Ascending aorta (tissue), 2 donors: ENCODE results near the gene SEC14L1. TPM values are rescaled to one million over a fixed set of nuclear protein-coding genes. Genes with fewer than 3 reads are reported as not detected.
A peak's percentile ranks its signal among the peaks of the same experiment; 100 is the strongest.

Source experiments
- DNase-seq, 2 donors: peaks; one replicate each; pipeline ENCODE4 v3.0.0-alpha.2; 2019; ENCODE audit warnings: low spot score in 2 of 2
- H3K27ac ChIP-seq, 2 donors: fragments of 200-600 bp; sonication (generic); one replicate each; pipeline ENCODE4 v1.5.1; 2016 to 2017; ENCODE audit warnings: mild to moderate bottlenecking in 1 of 2
- H3K27me3 ChIP-seq: fragments of 200-600 bp; sonication (generic); one replicate; pipeline ENCODE4 v1.5.1; 2017
- H3K36me3 ChIP-seq, 2 donors: fragments of 200-600 bp; sonication (generic); one replicate each; pipeline ENCODE4 v1.5.1; 2016
- H3K4me1 ChIP-seq, 2 donors: fragments of 200-600 bp; sonication (generic); one replicate each; pipeline ENCODE4 v1.5.1; 2016 to 2017; ENCODE audit warnings: mild to moderate bottlenecking in 1 of 2
- H3K4me3 ChIP-seq, 2 donors: fragments of 200-600 bp; sonication (generic); one replicate each; pipeline ENCODE4 v1.5.1; 2016 to 2017; ENCODE audit warnings: mild to moderate bottlenecking in 1 of 2
- H3K9me3 ChIP-seq, 2 donors: fragments of 200-600 bp; sonication (generic); one replicate each; pipeline ENCODE4 v1.5.1; 2016
- CTCF ChIP-seq, 3 experiments: fragments of 200-600 bp in 2 of 3; fragments of 450-650 bp in 1 of 3; sonication (generic) in 2 of 3; IDR thresholded peaks; one replicate each; pipeline ENCODE4 v1.5.1; 2016 to 2019; ENCODE audit warnings: antibody characterized with exemption in 3 of 3, mild to moderate bottlenecking in 1 of 3, moderate library complexity in 1 of 3
- intact Hi-C: fragments of 100-400 bp; cut with DNase I; formaldehyde crosslinking; loops from one replicate; pipeline ENCODE4 v1.15.1; 2023
- total RNA-seq: library from RNA; depleted of rRNA; stranded (reverse); fragments of >200 nt; gene quantifications from one replicate; pipeline ENCODE4 v1.1.0, GENCODE V29; 2016

SEC14L1 gene
- total RNA-seq, 1 donor from 2014 or later, result 176 TPM

- Histone ChIP-seq H3K36me3 (peaks cover 64 to 69% of the 10 kb centered on the region in 2 donors), H3K4me1 (no peaks in the 10 kb centered on the region), H3K27me3 (no peaks in the 10 kb centered on the region), H3K9me3 (no peaks in the 10 kb centered on the region), H3K4me3 (no peak overlapping the region), H3K27ac (no peak overlapping the region)
- TF ChIP-seq CTCF (IDR thresholded peaks at IDR 0.05), result no peak
- intact Hi-C loops, result no loop called here
- DNase-seq, result no peak
Observed at GRCh38 chr17:77194179-77194578, 53.4 kb downstream of the SEC14L1 start.

GRCh38 chr17:77196251-77196650 lies 55.5 kb downstream of the SEC14L1 start:
- no peak for TF ChIP-seq CTCF (IDR thresholded peaks at IDR 0.05)
- intact Hi-C loops, result no loop called here
- H3K4me1 ChIP-seq, result no peaks in the 10 kb centered on the region

GRCh38 chr17:77197115-77197514 lies 56.3 kb downstream of the SEC14L1 start:
- Histone ChIP-seq H3K4me3 (no peak overlapping the region), H3K36me3 (peaks cover 83 to 90% of the 10 kb centered on the region in 2 donors)

More at GRCh38 chr17:77196251-77196650, 55.5 kb downstream of the SEC14L1 start:
- H3K9me3 ChIP-seq, result no peaks in the 10 kb centered on the region
- peak in 1 of 2 donors; percentile 54 for DNase-seq
- no peak overlapping the region for H3K4me3 ChIP-seq
- H3K27ac ChIP-seq, result no peak overlapping the region
- no peaks in the 10 kb centered on the region for H3K27me3 ChIP-seq
- H3K36me3 ChIP-seq, result peaks cover 83 to 89% of the 10 kb centered on the region in 2 donors

GRCh38 chr17:77200711-77201110 lies 59.9 kb downstream of the SEC14L1 start:
- Histone ChIP-seq H3K27ac (no peak overlapping the region), H3K4me1 (no peaks in the 10 kb centered on the region), H3K9me3 (no peaks in the 10 kb centered on the region), H3K27me3 (no peaks in the 10 kb centered on the region), H3K4me3 (no peak overlapping the region), H3K36me3 (peaks cover 90% of the 10 kb centered on the region in 2 donors)
- intact Hi-C loops, result no loop called here
- peak in 1 of 2 donors; percentile 59 for DNase-seq
- TF ChIP-seq CTCF (IDR thresholded peaks at IDR 0.05), result no peak

More at GRCh38 chr17:77197115-77197514, 56.3 kb downstream of the SEC14L1 start:
- H3K27ac ChIP-seq, result no peak overlapping the region
- TF ChIP-seq CTCF (IDR thresholded peaks at IDR 0.05), result no peak
- no peaks in the 10 kb centered on the region for H3K4me1 ChIP-seq
- intact Hi-C loops, result no loop called here
- no peaks in the 10 kb centered on the region for H3K27me3 ChIP-seq
- DNase-seq, result peak in 1 of 2 donors; percentile 19
- H3K9me3 ChIP-seq, result no peaks in the 10 kb centered on the region

GRCh38 chr17:77203436-77203835 lies 62.7 kb downstream of the SEC14L1 start:
- intact Hi-C loops, result no loop called here
- no peak for TF ChIP-seq CTCF (IDR thresholded peaks at IDR 0.05)
- peaks cover 87 to 90% of the 10 kb centered on the region in 2 donors for H3K36me3 ChIP-seq
- no peaks in the 10 kb centered on the region for H3K27me3 ChIP-seq
- H3K4me3 ChIP-seq, result no peak overlapping the region
- no peak overlapping the region for H3K27ac ChIP-seq
- DNase-seq, result peak in 1 of 2 donors; percentile 41
- H3K4me1 ChIP-seq, result no peaks in the 10 kb centered on the region
- no peaks in the 10 kb centered on the region for H3K9me3 ChIP-seq

- intact Hi-C loops, result no loop called here
- Histone ChIP-seq H3K4me1 (no peaks in the 10 kb centered on the region), H3K27me3 (no peaks in the 10 kb centered on the region), H3K36me3 (peaks cover 86 to 87% of the 10 kb centered on the region in 2 donors), H3K4me3 (no peak overlapping the region), H3K9me3 (no peaks in the 10 kb centered on the region), H3K27ac (no peak overlapping the region)
- no peak for TF ChIP-seq CTCF (IDR thresholded peaks at IDR 0.05)
- peak in 1 of 2 donors; percentile 50 for DNase-seq
Observed at GRCh38 chr17:77203846-77204245, 63.1 kb downstream of the SEC14L1 start.
